H1 (cell line): ENCODE results near the gene LYL1. TPM values are rescaled to one million over a fixed set of nuclear protein-coding genes. Genes with fewer than 3 reads are reported as not detected.

Source experiments
- CHD1 ChIP-seq: IDR thresholded peaks from 2 replicates; pipeline ENCODE4 v1.6.1; 2012; ENCODE audit warnings: low read depth, low read length, improper control_type of control experiment
- CHD7 ChIP-seq: fragments of 300-600 bp; sonication (generic); IDR thresholded peaks from 2 replicates; pipeline ENCODE4 v1.7.1; 2012; ENCODE audit warnings: low read length, moderate library complexity, mild to moderate bottlenecking, inconsistent platforms; ENCODE audit not compliant: insufficient replicate concordance
- CTBP2 ChIP-seq: IDR thresholded peaks from 2 replicates; pipeline ENCODE4 v1.7.0; 2011; ENCODE audit warnings: borderline replicate concordance, mild to moderate bottlenecking, moderate library complexity, mixed read lengths, low read length; ENCODE audit not compliant: insufficient read depth, insufficient read length
- EGR1 ChIP-seq: IDR thresholded peaks from 2 replicates; pipeline ENCODE4 v1.6.1; 2011; ENCODE audit warnings: low read depth, low read length, borderline replicate concordance
- FOSL1 ChIP-seq: IDR thresholded peaks from 2 replicates; pipeline ENCODE4 v1.6.1; 2011; ENCODE audit warnings: mild to moderate bottlenecking, low read depth, low read length, moderate library complexity; ENCODE audit not compliant: insufficient read depth
- JUND ChIP-seq: IDR thresholded peaks from 2 replicates; pipeline ENCODE4 v1.6.1; 2011; ENCODE audit warnings: mild to moderate bottlenecking, improper control_type of control experiment, low read length
- KDM4A ChIP-seq: IDR thresholded peaks from one replicate; pipeline ENCODE4 v1.7.1; 2012; ENCODE audit warnings: low read depth, mild to moderate bottlenecking, moderate library complexity, low read length, inconsistent platforms; ENCODE audit not compliant: severe bottlenecking
- POLR2A ChIP-seq, 2 experiments: IDR thresholded peaks; 1 replicate in 1 of 2; 2 replicates in 1 of 2; pipeline ENCODE4 v1.6.1; 2011; ENCODE audit warnings: low read depth in 2 of 2, low read length in 2 of 2, mild to moderate bottlenecking in 2 of 2; ENCODE audit errors: control extremely low read depth in 1 of 2
- SIRT6 ChIP-seq: IDR thresholded peaks from one replicate; pipeline ENCODE4 v1.7.1; 2012; ENCODE audit warnings: low read length, inconsistent platforms
- SRF ChIP-seq: IDR thresholded peaks from 2 replicates; pipeline ENCODE4 v1.6.1; 2011; ENCODE audit warnings: mild to moderate bottlenecking, low read depth, low read length, moderate library complexity
- TAF7 ChIP-seq: optimal IDR thresholded peaks from 2 replicates; pipeline ENCODE3; 2011; ENCODE audit warnings: low read depth, mild to moderate bottlenecking, inconsistent platforms, low read length, moderate library complexity, borderline replicate concordance
- TBP ChIP-seq: IDR thresholded peaks from 2 replicates; pipeline ENCODE4 v1.6.1; 2011; ENCODE audit warnings: low read depth, low read length, improper control_type of control experiment
- polyA plus RNA-seq, 7 experiments: library from polyadenylated mRNA; depleted of rRNA in 3 of 7; stranded (reverse) in 5 of 7; unstranded in 2 of 7; fragments of >200 nt in 5 of 7; fragments of 200-250 nt in 2 of 7; gene quantifications; 1 replicate in 5 of 7; 2 replicates in 1 of 7; 4 replicates in 1 of 7; pipeline versions ENCODE4 v1.2.1 to v1.2.3, GENCODE V29; 2011 to 2013; ENCODE audit warnings: missing spikeins in 2 of 7, mixed read lengths in 2 of 7
- total RNA-seq: library from RNA; stranded (reverse); fragmentation: NEBNext Ultra II Directional; extraction: Animal tissue kit (Norgen Biotek cat#: 25700); gene quantifications from 2 replicates; pipeline ENCODE4 v1.2.1, GENCODE V29; 2021

Gene LYL1
- total and polyA plus RNA-seq, 2 of the 8 experiments (the other 6 are each of a cell fraction or from before 2014, with no cell fraction given), result 0.58 to 0.76 TPM

DNA sequence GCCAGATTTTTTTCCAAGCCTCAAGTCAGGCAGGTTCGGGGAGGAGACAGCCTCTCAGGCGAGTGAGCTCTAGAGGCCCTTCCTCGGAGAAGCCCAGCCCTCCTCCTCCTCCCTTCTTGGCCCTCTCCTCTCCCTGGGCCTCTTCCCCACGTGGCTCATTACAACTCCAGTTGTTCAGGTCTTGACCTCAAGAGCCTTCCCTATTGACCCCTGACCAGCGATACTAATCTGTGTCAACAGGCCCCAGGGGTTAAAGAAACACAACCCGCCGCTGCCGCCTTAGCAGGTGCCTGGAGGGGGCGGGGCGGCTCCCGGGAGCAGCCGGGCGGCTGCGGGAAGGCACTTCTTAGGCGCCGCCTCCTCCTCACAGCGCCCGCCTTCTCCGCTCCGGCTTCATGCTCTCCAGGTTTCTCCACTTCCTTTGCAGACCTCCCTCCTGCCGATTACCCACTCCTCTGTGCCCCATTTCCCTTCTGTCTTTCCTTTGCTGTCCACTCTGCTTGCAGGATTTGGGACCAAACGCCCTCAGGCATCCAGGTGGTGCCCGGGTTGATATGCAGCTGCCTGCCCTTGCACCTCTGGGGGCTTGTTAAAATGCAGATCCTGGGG, 51.0 kb downstream of the LYL1 start (continued):
- TF ChIP-seq CHD7 (no peak), KDM4A (no peak), POLR2A (IDR thresholded peaks at IDR 0.05; ENCODE audit: control extremely low read depth in 1 of 2, low read depth in 2 of 2, low read length in 2 of 2) (no peak), EGR1 (no peak), JUND (no peak), CHD1 (no peak), TAF7 (no peak), FOSL1 (no peak), SRF (no peak), SIRT6 (no peak), TBP (no peak), CTBP2 (peak; percentile 33)
